Stimulated activated CD4-positive, alpha-beta T cell treated with anti-CD3 and anti-CD28 coated beads, Interleukin-15, amount 100 ng/mL, for 48 hours (primary cell): ENCODE results near the gene RBM10.

Experiments used
- DNase-seq, 2 donors: peaks; one replicate each; pipeline ENCODE4 v3.0.0-alpha.2; 2020; ENCODE audit warnings: low read depth in 2 of 2

Gene RBM10

GRCh38 chrX:47217121-47217851 is 72.3 kb downstream of the RBM10 start:
- no peak for DNase-seq

- peak; percentile 92 to 98 for DNase-seq
These were observed 72.8 kb downstream of the RBM10 start for GRCh38 chrX:47217852-47218279.

GRCh38 chrX:47218280-47218919 is 73.4 kb downstream of the RBM10 start, which contains the start of gene CDK16:
TSS of gene CDK16 (plus strand) at chrX:47218681. CDS start at chrX:47223558, 4,877 bp downstream.
- peak; percentile 48 to 62 for DNase-seq

- DNase-seq = peak in 1 of 2 donors; percentile 14
These were observed 74.1 kb downstream of the RBM10 start for GRCh38 chrX:47218920-47219815.

- DNase-seq = no peak
These were observed 76.7 kb downstream of the RBM10 start for GRCh38 chrX:47221756-47222155.

- DNase-seq = no peak
These were observed 77.8 kb downstream of the RBM10 start for GRCh38 chrX:47222751-47223350.

GRCh38 chrX:47223476-47224250 is 78.6 kb downstream of the RBM10 start:
- DNase-seq = no peak

- DNase-seq = no peak
These were observed 79.4 kb downstream of the RBM10 start for GRCh38 chrX:47224266-47224895.

GRCh38 chrX:47224896-47225290 is 79.9 kb downstream of the RBM10 start:
- no peak for DNase-seq

- no peak for DNase-seq
These were observed 81.0 kb downstream of the RBM10 start for GRCh38 chrX:47226071-47226470.

- no peak for DNase-seq
These were observed 81.7 kb downstream of the RBM10 start for GRCh38 chrX:47226531-47227333.

- no peak for DNase-seq
These were observed 82.2 kb downstream of the RBM10 start for GRCh38 chrX:47227334-47227583.

- DNase-seq = no peak
These were observed 83.7 kb downstream of the RBM10 start for GRCh38 chrX:47228550-47229270.

- DNase-seq = no peak
These were observed 84.4 kb downstream of the RBM10 start for GRCh38 chrX:47229427-47229826.

GRCh38 chrX:47230136-47230868 is 85.3 kb downstream of the RBM10 start:
- DNase-seq = no peak

GRCh38 chrX:47231167-47231566 is 86.1 kb downstream of the RBM10 start:
- no peak for DNase-seq

- DNase-seq = no peak
These were observed 87.3 kb downstream of the RBM10 start for GRCh38 chrX:47232197-47232802.

- DNase-seq = no peak
These were observed 87.8 kb downstream of the RBM10 start, which contains the start of gene USP11 for GRCh38 chrX:47232803-47233332. TSS of gene USP11 (plus strand) at chrX:47233009. CDS start at chrX:47233044, 35 bp downstream.
